ENCODE data around the gene DIDO1. TPM values are rescaled to one million over a fixed set of nuclear protein-coding genes. Genes with fewer than 3 reads are reported as not detected.

DIDO1 gene
- total RNA-seq, 1 experiment from 2014 or later: 85.9 TPM

- Histone ChIP-seq H2BK120ac (ENCODE audit: low read depth, low read length, poor library complexity, severe bottlenecking) (no peak overlapping the region), H3K23ac (ENCODE audit: insufficient read length, low read depth, low read length) (no peak overlapping the region), H3K9ac (ENCODE audit: extremely low read depth, insufficient read length, low read length) (no peak overlapping the region), H3K9me3 (ENCODE audit: control insufficient read depth, low read depth, low read length) (no peaks in the 10 kb centered on the region), H3K27ac (ENCODE audit: insufficient read length, low read depth, low read length) (no peak overlapping the region), H3K4me2 (ENCODE audit: insufficient read depth, insufficient read length, low read length) (no peak overlapping the region), H3K79me2 (ENCODE audit: insufficient read depth, low read length) (no peaks in the 10 kb centered on the region), H3K79me1 (ENCODE audit: insufficient read depth, low read depth, low read length, poor library complexity, severe bottlenecking) (no peaks in the 10 kb centered on the region), H2BK15ac (ENCODE audit: low read depth, low read length) (no peak overlapping the region), H4K8ac (replicated peaks; ENCODE audit: insufficient read length, low read depth, low read length) (no peak overlapping the region), H2AK5ac (ENCODE audit: insufficient read length, low read length) (no peak overlapping the region), H2AFZ (ENCODE audit: low read length) (no peak overlapping the region), H3K14ac (ENCODE audit: insufficient read depth, low read length) (no peak overlapping the region; the same call in 1 of the 2 replicates), H2BK20ac (ENCODE audit: low read depth, low read length, poor library complexity, severe bottlenecking) (no peak overlapping the region), H3K56ac (ENCODE audit: insufficient read length, low read depth, low read length) (no peak overlapping the region), H4K20me1 (ENCODE audit: control insufficient read depth, insufficient read depth, insufficient read length) (no peaks in the 10 kb centered on the region), H3K4ac (ENCODE audit: low read depth, low read length) (no peak overlapping the region), H4K91ac (ENCODE audit: insufficient read length, low read depth, low read length) (no peak overlapping the region), H3T11ph (ENCODE audit: low read length) (no peak overlapping the region), H3K18ac (ENCODE audit: insufficient read length, low read depth, low read length) (no peak overlapping the region), H3K23me2 (ENCODE audit: insufficient read length, low read depth, low read length, poor library complexity, severe bottlenecking) (no peaks in the 10 kb centered on the region), H3K4me1 (ENCODE audit: insufficient read depth, low read length) (no peaks in the 10 kb centered on the region; the same call in 1 of the 2 replicates), H4K5ac (ENCODE audit: insufficient read length, low read depth, low read length) (no peak overlapping the region), H2BK5ac (ENCODE audit: insufficient read length, low read length) (no peak overlapping the region), H2BK12ac (ENCODE audit: insufficient read length, low read depth, low read length) (no peak overlapping the region), H3K27me3 (ENCODE audit: insufficient read depth, low read length) (no peaks in the 10 kb centered on the region)
- no peak for DNase-seq
- H3K4me1 Mint-ChIP-seq: peaks cover 22 to 35% of the 10 kb centered on the region in 2 experiments
- H3K27ac Mint-ChIP-seq: peak overlapping the region in 2 of 3 experiments; percentile 93 to 97; a peak in 5 of 7 replicates
- no peaks in the 10 kb centered on the region for H3K9me3 Mint-ChIP-seq
- TF ChIP-seq CTCF (conservative IDR thresholded peaks at IDR 0.05): no peak
- H3K27me3 Mint-ChIP-seq (ENCODE audit: low read depth): no peaks in the 10 kb centered on the region; the same call in 1 of the 2 replicates
- H3K36me3 Mint-ChIP-seq (ENCODE audit: insufficient read depth in 1 of 3, low read depth in 3 of 3): peaks cover 0 to 40% (median 11%) of the 10 kb centered on the region in 3 experiments; a peak in 5 of 7 replicates
- H3K4me3 Mint-ChIP-seq: no peak overlapping the region
- WGBS (ENCODE audit: extremely low coverage, insufficient read length, low lambda C conversion rate): no CpG with 5 or more reads among the region's 45 CpGs
Measured at GRCh38 chr20:62880935-62881661, 45.2 kb downstream of the DIDO1 start.
